Aorta (tissue), 5 donors: ENCODE results near the gene ERCC4. TPM values are rescaled to one million over a fixed set of nuclear protein-coding genes. Genes with fewer than 3 reads are reported as not detected.
A peak's percentile ranks its signal among the peaks of the same experiment; 100 is the strongest.
"Not testable (repeated sequence)": the region's sequence is repeated elsewhere in the genome, so short reads cannot be mapped to it uniquely, and the experiment has no call there.

Experiments used
- ATAC-seq: fragments of 200-7000 bp; cut with Tn5 transposase; one replicate; pipeline ENCODE4 v1.9.1; 2022; ENCODE audit warnings: moderate library complexity; ENCODE audit not compliant: low FRiP score
- DNase-seq, 2 donors: peaks; one replicate each; pipeline ENCODE4 v3.0.0-alpha.2; 2020
- H3K27ac ChIP-seq, 2 donors: one replicate each; pipeline ENCODE4 v1.5.1; 2013; ENCODE audit warnings: low read length in 2 of 2, mild to moderate bottlenecking in 2 of 2, moderate library complexity in 2 of 2, control low read depth in 1 of 2, inconsistent platforms in 1 of 2, low read depth in 1 of 2
- H3K27me3 ChIP-seq, 2 donors: one replicate each; pipeline ENCODE4 v1.6.1; 2013; ENCODE audit warnings: control low read depth in 1 of 2, low read length in 1 of 2, mild to moderate bottlenecking in 1 of 2, moderate library complexity in 1 of 2; ENCODE audit not compliant: insufficient read depth in 2 of 2, control insufficient read depth in 1 of 2
- H3K36me3 ChIP-seq, 2 donors: one replicate each; pipeline ENCODE4 v1.6.1; 2013; ENCODE audit warnings: control low read depth in 1 of 2, low read length in 1 of 2, mild to moderate bottlenecking in 1 of 2; ENCODE audit not compliant: insufficient read depth in 2 of 2, control insufficient read depth in 1 of 2
- H3K4me1 ChIP-seq, 2 donors: one replicate each; pipeline ENCODE4 v1.6.1; 2013; ENCODE audit warnings: low read length in 2 of 2, control low read depth in 1 of 2, mild to moderate bottlenecking in 1 of 2, moderate library complexity in 1 of 2; ENCODE audit not compliant: insufficient read depth in 2 of 2, control insufficient read depth in 1 of 2
- H3K4me3 ChIP-seq, 2 donors: one replicate each; pipeline ENCODE4 v1.5.1; 2013; ENCODE audit warnings: low read length in 2 of 2, control low read depth in 1 of 2, mild to moderate bottlenecking in 1 of 2
- H3K9me3 ChIP-seq: one replicate; pipeline ENCODE4 v1.6.1; 2013; ENCODE audit warnings: mild to moderate bottlenecking, low read length; ENCODE audit not compliant: control insufficient read depth
- WGBS, 2 donors: extraction: QIAGEN DNeasy Blood & Tissue Kit; methylation state at CpG; one replicate each; pipeline ENCODE4 v1.1.7; 2013; 5-methylcytosine and 5-hydroxymethylcytosine counted together
- intact Hi-C, 2 donors: fragments of 100-400 bp; cut with DNase I; formaldehyde crosslinking; loops; one replicate each; pipeline versions ENCODE4 v1.14.2 to v1.15.0; 2022
- polyA plus RNA-seq, 2 donors: library from polyadenylated mRNA; stranded (reverse); fragments of 200-250 nt; gene quantifications; one replicate each; pipeline ENCODE4 v1.2.3, GENCODE V29; 2013
- total RNA-seq, 2 donors: library from RNA; stranded (reverse); fragmentation: NEBNext Ultra II Directional; extraction: Animal tissue kit (Norgen Biotek cat#: 25700); gene quantifications; one replicate each; pipeline ENCODE4 v1.2.1, GENCODE V29; 2021
- donor health status: healthy with polysubstance abuse.
- donor health status: Bipolar disorder and iron deficiency.
- donor health status: DM: no; HTN: no; CAD: no.
- donor health status: DM: no; HTN: no; CAD: no.
- donor health status: DM: yes; HTN: yes; CAD: no.

ERCC4 gene
- total and polyA plus RNA-seq, 4 donors = 2.2 to 14.0 (median 7.7) TPM

- ATAC-seq (no peak), DNase-seq (no peak)
- Histone ChIP-seq H3K4me1 (no peaks in the 10 kb centered on the region), H3K9me3 (peaks cover 3% of the 10 kb centered on the region), H3K36me3 (no peaks in the 10 kb centered on the region), H3K27me3 (no peaks in the 10 kb centered on the region), H3K4me3 (no peak overlapping the region), H3K27ac (no peak overlapping the region)
- whole genome bisulfite sequencing, 2 donors = 62 to 68% methylated on average over 4 of the region's 4 CpGs
- intact Hi-C loops = no loop called here
Observed at GRCh38 chr16:13892301-13892700, 27.7 kb upstream of the ERCC4 start.

DNA sequence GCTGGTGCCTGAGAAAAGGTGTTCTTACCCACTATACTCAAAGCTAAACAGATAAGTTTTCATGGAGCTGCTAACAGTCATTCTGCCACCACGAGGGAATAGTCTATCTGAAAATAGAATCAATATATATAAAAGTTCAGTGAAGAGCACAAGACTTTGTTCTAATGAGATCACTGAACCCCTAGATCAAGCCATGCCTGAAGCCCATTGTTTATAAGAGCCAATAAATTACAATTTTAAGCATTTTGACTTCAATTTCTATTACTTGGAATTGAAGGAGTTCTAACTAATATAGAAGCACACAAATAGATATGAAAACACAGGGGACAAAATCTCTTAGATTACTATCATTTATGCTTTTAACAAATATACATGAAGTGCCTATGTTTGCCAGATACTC lies 24.4 kb upstream of the ERCC4 start:
- no peak overlapping the region for H3K4me3 ChIP-seq
- H3K36me3 ChIP-seq = no peaks in the 10 kb centered on the region
- DNase-seq (no peak), ATAC-seq (no peak)
- intact Hi-C loops = no loop called here
- peaks cover 0 to 2% of the 10 kb centered on the region in 2 donors for H3K4me1 ChIP-seq
- no peak overlapping the region for H3K27ac ChIP-seq
- no peaks in the 10 kb centered on the region for H3K27me3 ChIP-seq
- H3K9me3 ChIP-seq = peaks cover 1% of the 10 kb centered on the region
- 73 to 87% methylated on average over 1 of the region's 1 CpG for WGBS, 2 donors

DNA sequence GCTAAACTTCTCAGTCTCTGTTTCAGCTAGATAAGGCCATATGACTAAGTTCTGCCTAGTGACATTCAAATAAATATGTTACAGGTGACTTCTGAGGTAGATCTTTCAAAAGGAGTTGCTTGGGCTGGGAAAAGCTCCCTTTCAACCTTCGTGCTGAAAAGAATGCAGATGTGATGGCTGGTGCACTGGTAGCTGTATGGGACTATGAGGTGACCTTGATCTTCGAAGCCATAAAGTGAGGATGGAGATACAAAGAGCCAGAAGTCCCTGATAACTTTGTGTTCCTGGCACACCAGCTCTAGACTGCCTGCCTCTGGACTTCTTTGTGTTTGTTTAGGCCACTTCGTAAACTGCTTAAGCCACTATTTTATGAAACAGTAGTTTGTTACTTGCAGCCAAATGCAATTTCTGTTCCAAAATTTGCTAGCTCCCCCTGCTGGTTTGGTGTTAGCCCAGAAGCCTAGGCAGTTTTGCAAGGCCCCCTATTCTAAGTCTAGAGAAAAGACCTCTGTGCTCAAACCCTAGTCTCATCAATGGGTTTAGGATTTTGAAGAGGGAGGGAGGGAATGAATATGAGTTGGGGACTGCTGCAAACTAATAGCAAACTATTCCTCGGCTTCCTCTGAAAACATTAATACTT lies 23.3 kb upstream of the ERCC4 start:
- WGBS, 2 donors = 67 to 72% methylated on average over 4 of the region's 4 CpGs
- intact Hi-C loops = no loop called here

DNA sequence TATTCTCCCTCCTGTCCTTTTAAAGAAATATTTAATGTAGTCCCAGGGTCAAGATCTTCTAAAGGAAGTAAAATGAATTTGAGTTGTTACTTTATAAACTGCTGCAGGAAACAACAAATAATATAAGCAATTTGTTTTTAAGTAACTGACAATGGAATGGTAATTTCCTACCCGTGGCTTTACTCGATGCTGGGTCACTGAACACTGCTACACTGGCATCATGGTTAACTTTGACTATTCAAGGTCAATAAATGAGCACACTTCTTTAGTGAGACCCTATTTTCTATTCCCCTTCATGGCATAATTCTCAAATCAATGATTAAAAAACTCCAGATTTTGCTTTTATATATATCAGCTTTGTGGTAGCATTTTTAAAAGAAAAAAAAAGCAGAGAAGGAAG lies 22.1 kb upstream of the ERCC4 start:
- ATAC-seq (no peak), DNase-seq (no peak)
- intact Hi-C loops = no loop called here
- no peaks in the 10 kb centered on the region for H3K27me3 ChIP-seq
- no peak overlapping the region for H3K4me3 ChIP-seq
- peaks cover 0 to 2% of the 10 kb centered on the region in 2 donors for H3K4me1 ChIP-seq
- no peaks in the 10 kb centered on the region for H3K36me3 ChIP-seq
- peaks cover 1% of the 10 kb centered on the region for H3K9me3 ChIP-seq
- H3K27ac ChIP-seq = peak overlapping the region; percentile 51 to 69
- 0 to 10% methylated on average over 2 of the region's 2 CpGs for WGBS, 2 donors

More for the DNA sequence above, 23.3 kb upstream of the ERCC4 start:
- Histone ChIP-seq H3K27me3 (no peaks in the 10 kb centered on the region), H3K36me3 (no peaks in the 10 kb centered on the region), H3K4me3 (no peak overlapping the region), H3K27ac (peak overlapping the region in 1 of 2 donors; percentile 6), H3K4me1 (peaks cover 0 to 2% of the 10 kb centered on the region in 2 donors), H3K9me3 (peaks cover 1% of the 10 kb centered on the region)
- ATAC-seq = no peak
- no peak for DNase-seq

DNA sequence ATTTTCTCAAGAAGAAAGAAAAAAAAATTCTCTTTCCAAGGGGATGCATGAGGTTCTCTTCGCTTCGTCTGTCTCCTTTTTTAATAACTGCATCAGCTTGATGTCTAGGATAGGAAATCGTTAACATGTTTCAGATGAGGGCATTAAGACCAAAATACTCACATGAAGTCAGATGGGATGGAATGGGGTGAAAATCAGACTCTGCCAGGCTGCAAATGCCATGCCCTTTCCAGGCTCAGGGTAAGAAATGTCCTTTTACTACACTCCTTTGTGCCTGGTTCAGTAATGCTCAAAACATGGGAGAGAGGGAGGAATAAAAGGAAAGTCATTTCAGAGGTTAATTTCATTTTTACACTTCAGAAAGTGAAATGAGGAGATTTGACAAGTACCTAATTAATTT lies 21.7 kb upstream of the ERCC4 start:
- peaks cover 1% of the 10 kb centered on the region for H3K9me3 ChIP-seq
- H3K27ac ChIP-seq = peak overlapping the region in 1 of 2 donors; percentile 51
- no peaks in the 10 kb centered on the region for H3K36me3 ChIP-seq
- no peak overlapping the region for H3K4me3 ChIP-seq
- 5 to 11% methylated on average over 3 of the region's 3 CpGs for WGBS, 2 donors
- peaks cover 0 to 2% of the 10 kb centered on the region in 2 donors for H3K4me1 ChIP-seq
- ATAC-seq (peak; percentile 66), DNase-seq (no peak)
- intact Hi-C loops = no loop called here
- no peaks in the 10 kb centered on the region for H3K27me3 ChIP-seq

DNA sequence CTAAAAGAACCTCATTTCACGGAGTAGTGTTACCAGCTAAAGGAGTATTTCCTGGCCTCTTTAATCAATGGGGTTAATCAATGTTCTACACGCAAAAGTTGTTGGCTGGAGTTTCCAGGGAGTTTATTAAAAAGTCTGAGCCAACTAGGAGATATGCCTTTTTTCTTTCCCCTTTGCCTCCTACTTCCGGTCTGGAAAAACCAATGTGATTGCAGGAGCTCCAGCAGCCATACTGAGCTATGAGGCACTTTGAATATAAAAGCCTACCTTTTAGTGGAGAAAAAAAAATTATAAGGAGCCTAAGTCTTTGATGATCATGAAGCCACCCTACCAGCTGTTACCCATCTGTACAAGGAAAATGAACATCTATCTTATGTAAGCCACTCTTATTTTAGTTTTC lies 17.9 kb upstream of the ERCC4 start:
- no peaks in the 10 kb centered on the region for H3K36me3 ChIP-seq
- intact Hi-C loops = no loop called here
- no peak overlapping the region for H3K27ac ChIP-seq
- peaks cover 0 to 2% of the 10 kb centered on the region in 2 donors for H3K4me1 ChIP-seq
- H3K27me3 ChIP-seq = no peaks in the 10 kb centered on the region
- WGBS, 2 donors = 94 to 96% methylated on average over 3 of the region's 3 CpGs
- no peak for ATAC-seq
- H3K9me3 ChIP-seq = no peaks in the 10 kb centered on the region
- H3K4me3 ChIP-seq = no peak overlapping the region
- DNase-seq = no peak

GRCh38 chr16:13902677-13903076 lies 17.3 kb upstream of the ERCC4 start:
- ATAC-seq (no peak), DNase-seq (no peak)
- 58 to 60% methylated on average over 3 of the region's 3 CpGs for WGBS, 2 donors
- intact Hi-C loops = no loop called here
- Histone ChIP-seq H3K9me3 (no peaks in the 10 kb centered on the region), H3K36me3 (no peaks in the 10 kb centered on the region), H3K27ac (no peak overlapping the region), H3K27me3 (no peaks in the 10 kb centered on the region), H3K4me3 (no peak overlapping the region), H3K4me1 (peaks cover 0 to 2% of the 10 kb centered on the region in 2 donors)

DNA sequence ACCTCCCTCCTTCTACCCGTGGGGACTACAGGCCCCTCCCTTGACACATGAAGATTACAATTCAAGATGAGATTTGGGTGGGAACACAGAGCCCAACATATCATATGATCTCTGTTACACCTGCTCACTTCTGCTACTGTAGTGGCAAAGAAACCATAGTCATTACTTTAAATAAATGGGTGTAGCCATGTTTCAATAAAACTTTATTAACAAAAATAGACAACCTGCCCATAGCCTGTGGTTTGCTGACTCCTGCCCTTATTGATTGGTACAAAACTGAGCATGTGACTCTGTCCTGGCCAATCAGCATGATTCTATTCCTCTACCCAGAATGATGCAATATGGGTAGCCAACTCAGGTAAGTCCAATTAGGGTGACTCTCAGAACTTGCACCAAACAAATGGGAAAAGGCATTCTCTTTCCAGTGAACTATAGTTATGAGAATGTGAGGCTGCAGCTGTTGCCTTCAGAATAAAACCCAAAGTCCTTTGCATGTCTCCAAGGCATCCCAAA lies 15.7 kb upstream of the ERCC4 start:
- Histone ChIP-seq H3K9me3 (no peaks in the 10 kb centered on the region), H3K36me3 (no peaks in the 10 kb centered on the region), H3K4me1 (no peaks in the 10 kb centered on the region), H3K27me3 (no peaks in the 10 kb centered on the region), H3K4me3 (no peak overlapping the region), H3K27ac (no peak overlapping the region)
- intact Hi-C loops = no loop called here
- no peak for ATAC-seq
- DNase-seq = no peak
- 72 to 76% methylated on average over 1 of the region's 1 CpG for WGBS, 2 donors

DNA sequence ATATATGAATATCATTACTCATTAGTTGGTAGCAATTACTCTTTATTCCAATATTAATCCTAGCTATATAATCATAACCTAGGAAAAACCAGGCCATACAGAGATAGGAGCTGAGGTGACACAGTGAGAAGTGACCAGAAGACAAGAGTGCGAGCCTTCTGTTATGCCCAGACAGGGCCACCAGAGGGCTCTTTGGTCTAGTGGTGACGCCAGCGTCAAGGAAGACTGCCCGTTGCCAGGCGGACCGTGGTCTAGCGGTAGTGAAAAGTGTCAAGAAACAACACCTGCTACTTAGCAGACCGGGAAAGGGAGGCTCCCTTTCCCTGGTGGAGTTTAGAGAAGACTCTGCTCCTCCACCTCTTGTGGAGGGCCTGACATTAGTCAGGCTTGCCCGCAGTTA lies 15.1 kb upstream of the ERCC4 start:
- H3K4me1 ChIP-seq, H3K27ac ChIP-seq, H3K36me3 ChIP-seq, H3K9me3 ChIP-seq, H3K4me3 ChIP-seq, ATAC-seq, intact Hi-C loops, H3K27me3 ChIP-seq: not testable (repeated sequence)
- DNase-seq = peak; percentile 53 to 80
- WGBS, 2 donors = 55 to 56% methylated on average over 9 of the region's 9 CpGs
